Esophagus muscularis mucosa (tissue), 4 donors: ENCODE results near the gene SDK2. TPM values are rescaled to one million over a fixed set of nuclear protein-coding genes. Genes with fewer than 3 reads are reported as not detected.

ENCODE experiments used
- DNase-seq: peaks from one replicate; pipeline ENCODE4 v3.0.0-alpha.2; 2017; ENCODE audit errors: extremely low spot score
- H3K27ac ChIP-seq, 4 donors: fragments of 200-600 bp; sonication (generic); replicated peaks in 1 of 4; 1 replicate in 3 of 4; 2 replicates in 1 of 4; pipeline ENCODE4 v1.5.1; 2016 to 2019; ENCODE audit warnings: mild to moderate bottlenecking in 1 of 4
- H3K27me3 ChIP-seq, 4 donors: fragments of 200-600 bp; sonication (generic); one replicate each; pipeline versions ENCODE4 v1.5.1 to v1.6.0; 2016 to 2019
- H3K36me3 ChIP-seq, 4 donors: fragments of 200-600 bp; sonication (generic); one replicate each; pipeline ENCODE4 v1.5.1; 2016 to 2019
- H3K4me1 ChIP-seq, 4 donors: fragments of 200-600 bp; sonication (generic); one replicate each; pipeline ENCODE4 v1.5.1; 2016 to 2019
- H3K4me3 ChIP-seq, 4 donors: fragments of 200-600 bp; sonication (generic); 1 replicate in 2 of 4; 2 replicates in 2 of 4; pipeline ENCODE4 v1.5.1; 2016 to 2019; ENCODE audit warnings: mild to moderate bottlenecking in 4 of 4, moderate library complexity in 1 of 4
- H3K9me3 ChIP-seq, 4 donors: fragments of 200-600 bp; sonication (generic); 1 replicate in 3 of 4; 2 replicates in 1 of 4; pipeline ENCODE4 v1.5.1; 2016 to 2019
- CTCF ChIP-seq, 3 experiments: fragments of 200-600 bp in 2 of 3; fragments of 450-650 bp in 1 of 3; sonication (generic) in 2 of 3; IDR thresholded peaks; one replicate each; pipeline ENCODE4 v1.5.1; 2017 to 2019; ENCODE audit warnings: antibody characterized with exemption in 3 of 3, mild to moderate bottlenecking in 2 of 3, moderate library complexity in 1 of 3
- EP300 ChIP-seq: sonication (generic); formaldehyde crosslinking; IDR thresholded peaks from one replicate; pipeline ENCODE4 v1.6.1; 2017; ENCODE audit warnings: antibody characterized with exemption
- POLR2A ChIP-seq: fragments of 450-650 bp; IDR thresholded peaks from one replicate; pipeline ENCODE4 v1.6.1; 2017; ENCODE audit warnings: antibody characterized with exemption, moderate library complexity, mild to moderate bottlenecking, low read depth
- POLR2AphosphoS5 ChIP-seq, 2 donors: sonication (generic); formaldehyde crosslinking; IDR thresholded peaks; one replicate each; pipeline ENCODE4 v1.6.1; 2017; ENCODE audit warnings: antibody characterized with exemption in 2 of 2
- WGBS: methylation state at CpG from one replicate; pipeline ENCODE4 v1.1.5; 2018; 5-methylcytosine and 5-hydroxymethylcytosine counted together
- intact Hi-C: fragments of 100-400 bp; cut with DNase I; formaldehyde crosslinking; loops from one replicate; pipeline ENCODE4 v1.15.1; 2023
- total RNA-seq, 4 donors: library from RNA; depleted of rRNA; stranded (reverse); fragments of >200 nt; gene quantifications; one replicate each; pipeline versions ENCODE4 v1.1.0 to v1.2.1, GENCODE V29; 2016

The SDK2 gene
- total RNA-seq, 4 donors from 2014 or later, result 0.42 to 2.0 (median 1.2) TPM

- TF ChIP-seq EP300 (no peak), POLR2AphosphoS5 (IDR thresholded peaks at IDR 0.05) (no peak), POLR2A (no peak), CTCF (IDR thresholded peaks at IDR 0.05) (no peak)
- intact Hi-C loops, result no loop called here
Measured at GRCh38 chr17:73471924-73472323, 172.3 kb downstream of the SDK2 start.

GRCh38 chr17:73470316-73470826 lies 173.9 kb downstream of the SDK2 start:
- Histone ChIP-seq H3K27me3 (peaks cover 0 to 12% (median 0%) of the 10 kb centered on the region in 4 donors), H3K4me3 (no peak overlapping the region), H3K4me1 (peaks cover 0 to 11% (median 0%) of the 10 kb centered on the region in 4 donors), H3K27ac (no peak overlapping the region), H3K36me3 (no peaks in the 10 kb centered on the region), H3K9me3 (no peaks in the 10 kb centered on the region)
- TF ChIP-seq CTCF (IDR thresholded peaks at IDR 0.05) (no peak), EP300 (no peak), POLR2AphosphoS5 (IDR thresholded peaks at IDR 0.05) (no peak), POLR2A (no peak)
- no peak for DNase-seq
- intact Hi-C loops, result no loop called here
- 80% methylated on average over 7 of the region's 7 CpGs for WGBS

More at GRCh38 chr17:73471924-73472323, 172.3 kb downstream of the SDK2 start:
- no peak overlapping the region for H3K4me3 ChIP-seq
- H3K9me3 ChIP-seq, result no peaks in the 10 kb centered on the region
- peaks cover 0 to 24% (median 0%) of the 10 kb centered on the region in 4 donors for H3K27me3 ChIP-seq
- WGBS, result 98% methylated on average over 4 of the region's 12 CpGs
- H3K27ac ChIP-seq, result no peak overlapping the region
- no peak for DNase-seq
- H3K4me1 ChIP-seq, result peaks cover 0 to 11% (median 0%) of the 10 kb centered on the region in 4 donors
- H3K36me3 ChIP-seq, result no peaks in the 10 kb centered on the region

- no peaks in the 10 kb centered on the region for H3K36me3 ChIP-seq
- H3K4me3 ChIP-seq, result no peak overlapping the region
- intact Hi-C loops, result no loop called here
- DNase-seq, result no peak
- peaks cover 0 to 11% (median 0%) of the 10 kb centered on the region in 4 donors for H3K27me3 ChIP-seq
- no peak overlapping the region for H3K27ac ChIP-seq
- no peaks in the 10 kb centered on the region for H3K9me3 ChIP-seq
- H3K4me1 ChIP-seq, result peaks cover 0 to 6% (median 0%) of the 10 kb centered on the region in 4 donors
- 91% methylated on average over 4 of the region's 4 CpGs for WGBS
- TF ChIP-seq EP300 (no peak), POLR2A (no peak), POLR2AphosphoS5 (IDR thresholded peaks at IDR 0.05) (no peak), CTCF (IDR thresholded peaks at IDR 0.05) (no peak)
Measured at GRCh38 chr17:73469311-73469710, 174.9 kb downstream of the SDK2 start.

GRCh38 chr17:73468221-73468620 lies 176.0 kb downstream of the SDK2 start:
- no peak for DNase-seq
- H3K27ac ChIP-seq, result no peak overlapping the region
- 79% methylated on average over 5 of the region's 5 CpGs for WGBS
- H3K4me3 ChIP-seq, result no peak overlapping the region
- H3K9me3 ChIP-seq, result no peaks in the 10 kb centered on the region
- peaks cover 0 to 11% (median 0%) of the 10 kb centered on the region in 4 donors for H3K27me3 ChIP-seq
- intact Hi-C loops, result no loop called here
- no peak for TF ChIP-seq CTCF (IDR thresholded peaks at IDR 0.05)
- TF ChIP-seq EP300, result no peak
- no peak for TF ChIP-seq POLR2A
- no peak for TF ChIP-seq POLR2AphosphoS5 (IDR thresholded peaks at IDR 0.05)
- H3K4me1 ChIP-seq, result no peaks in the 10 kb centered on the region
- H3K36me3 ChIP-seq, result no peaks in the 10 kb centered on the region

GRCh38 chr17:73467651-73468050 lies 176.6 kb downstream of the SDK2 start:
- Histone ChIP-seq H3K4me3 (no peak overlapping the region), H3K36me3 (no peaks in the 10 kb centered on the region), H3K4me1 (no peaks in the 10 kb centered on the region), H3K27me3 (peaks cover 0 to 11% (median 0%) of the 10 kb centered on the region in 4 donors), H3K27ac (no peak overlapping the region), H3K9me3 (no peaks in the 10 kb centered on the region)
- TF ChIP-seq POLR2A, result no peak
- no peak for TF ChIP-seq EP300
- no peak for DNase-seq
- intact Hi-C loops, result no loop called here
- 74% methylated on average over 6 of the region's 6 CpGs for WGBS
